GM12873 (cell line): ENCODE results near the gene GRIN3B.

ENCODE experiments used
- TF ChIP-seq, protein P1 (sequence below): IDR thresholded peaks from 2 replicates; pipeline ENCODE4 v1.5.1; 2012; ENCODE audit warnings: low read depth, mild to moderate bottlenecking, moderate library complexity, low read length, control low read depth; ENCODE audit not compliant: insufficient read depth; ENCODE audit errors: missing control alignments

GRIN3B gene

GRCh38 chr19:962683-963400 is 37.4 kb upstream of the GRIN3B start:
- TF ChIP-seq, protein P1, sequence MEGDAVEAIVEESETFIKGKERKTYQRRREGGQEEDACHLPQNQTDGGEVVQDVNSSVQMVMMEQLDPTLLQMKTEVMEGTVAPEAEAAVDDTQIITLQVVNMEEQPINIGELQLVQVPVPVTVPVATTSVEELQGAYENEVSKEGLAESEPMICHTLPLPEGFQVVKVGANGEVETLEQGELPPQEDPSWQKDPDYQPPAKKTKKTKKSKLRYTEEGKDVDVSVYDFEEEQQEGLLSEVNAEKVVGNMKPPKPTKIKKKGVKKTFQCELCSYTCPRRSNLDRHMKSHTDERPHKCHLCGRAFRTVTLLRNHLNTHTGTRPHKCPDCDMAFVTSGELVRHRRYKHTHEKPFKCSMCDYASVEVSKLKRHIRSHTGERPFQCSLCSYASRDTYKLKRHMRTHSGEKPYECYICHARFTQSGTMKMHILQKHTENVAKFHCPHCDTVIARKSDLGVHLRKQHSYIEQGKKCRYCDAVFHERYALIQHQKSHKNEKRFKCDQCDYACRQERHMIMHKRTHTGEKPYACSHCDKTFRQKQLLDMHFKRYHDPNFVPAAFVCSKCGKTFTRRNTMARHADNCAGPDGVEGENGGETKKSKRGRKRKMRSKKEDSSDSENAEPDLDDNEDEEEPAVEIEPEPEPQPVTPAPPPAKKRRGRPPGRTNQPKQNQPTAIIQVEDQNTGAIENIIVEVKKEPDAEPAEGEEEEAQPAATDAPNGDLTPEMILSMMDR: no peak

- TF ChIP-seq, protein P1: no peak
Observed at GRCh38 chr19:963486-963951, 36.7 kb upstream of the GRIN3B start.

DNA sequence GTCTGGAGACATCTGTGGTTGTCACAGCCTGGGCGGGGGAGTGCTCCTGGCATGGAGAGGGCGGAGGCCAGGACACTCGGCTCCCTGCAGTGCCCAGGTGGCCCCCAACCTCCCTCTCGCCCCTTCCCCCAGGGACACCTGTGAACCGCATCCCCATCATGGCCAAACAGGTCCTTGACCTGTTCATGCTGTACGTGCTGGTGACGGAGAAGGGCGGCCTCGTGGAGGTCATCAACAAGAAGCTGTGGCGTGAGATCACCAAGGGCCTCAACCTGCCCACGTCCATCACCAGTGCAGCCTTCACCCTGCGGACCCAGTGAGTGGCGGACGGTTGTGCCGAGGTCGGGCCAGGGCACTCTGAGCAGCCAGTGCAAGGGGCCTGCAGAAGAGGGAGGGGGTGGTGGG is 36.1 kb upstream of the GRIN3B start:
- TF ChIP-seq, protein P1: no peak

DNA sequence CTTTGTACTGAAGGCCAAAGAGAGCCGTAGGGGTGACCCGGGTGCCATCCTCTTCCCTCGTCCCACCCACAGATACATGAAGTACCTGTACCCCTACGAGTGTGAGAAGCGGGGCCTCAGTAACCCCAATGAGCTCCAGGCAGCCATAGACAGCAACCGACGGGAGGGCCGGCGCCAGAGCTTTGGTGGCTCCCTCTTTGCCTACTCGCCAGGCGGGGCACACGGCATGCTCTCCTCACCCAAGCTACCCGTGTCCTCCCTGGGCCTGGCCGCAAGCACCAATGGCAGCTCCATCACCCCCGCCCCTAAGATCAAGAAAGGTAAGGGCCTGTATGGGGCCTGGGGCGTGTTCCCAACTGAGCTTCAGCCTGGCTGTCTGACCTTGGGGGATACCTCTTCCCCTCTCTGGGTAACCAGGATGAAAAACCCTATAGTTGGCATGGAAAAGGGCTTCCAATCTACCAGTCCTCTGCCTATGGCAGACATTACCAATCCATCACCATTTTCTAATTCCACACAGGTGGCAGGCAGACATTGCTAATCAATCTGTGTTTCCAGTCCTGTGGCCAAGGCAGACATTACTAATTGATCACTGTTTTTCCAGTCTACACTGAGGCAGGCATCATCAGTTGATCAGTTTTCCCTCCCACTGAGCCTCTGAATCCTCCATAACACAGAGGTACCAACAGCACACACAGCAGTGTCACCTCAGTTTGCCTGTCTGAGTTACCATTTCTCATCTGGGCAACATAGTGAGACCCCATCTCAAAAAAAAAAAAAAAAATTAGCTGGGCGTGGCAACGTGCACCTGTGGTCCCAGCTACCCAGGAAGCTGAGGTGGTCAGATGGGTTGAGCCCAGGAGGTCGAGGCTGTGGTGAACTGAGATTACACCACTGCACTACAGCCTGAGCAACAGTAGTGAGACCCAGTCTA is 35.2 kb upstream of the GRIN3B start:
- TF ChIP-seq, protein P1: no peak

DNA sequence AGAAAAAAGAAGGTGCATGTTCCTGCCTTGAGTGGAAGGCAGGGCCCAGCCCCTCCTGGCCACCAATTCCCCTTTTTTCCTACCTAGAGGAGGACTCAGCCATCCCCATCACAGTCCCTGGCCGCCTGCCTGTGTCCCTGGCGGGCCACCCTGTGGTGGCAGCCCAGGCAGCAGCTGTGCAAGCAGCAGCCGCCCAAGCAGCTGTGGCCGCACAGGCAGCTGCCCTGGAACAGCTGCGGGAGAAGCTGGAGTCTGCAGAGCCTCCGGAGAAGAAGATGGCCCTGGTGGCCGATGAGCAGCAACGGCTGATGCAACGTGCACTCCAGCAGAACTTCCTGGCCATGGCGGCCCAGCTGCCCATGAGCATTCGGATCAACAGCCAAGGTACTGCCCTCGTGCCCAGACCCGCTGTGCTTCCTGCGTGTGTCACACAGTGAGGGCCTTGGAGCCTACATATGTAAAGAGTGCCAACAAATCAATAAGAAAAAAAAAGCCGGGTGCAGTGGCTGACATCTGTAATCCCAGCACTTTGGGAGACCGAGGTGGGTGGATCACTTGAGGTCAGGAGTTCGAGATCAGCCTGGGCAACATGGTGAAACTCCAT is 33.6 kb upstream of the GRIN3B start:
- TF ChIP-seq, protein P1: no peak

- TF ChIP-seq, protein P1: peak; percentile 71
Observed at GRCh38 chr19:970695-971094, 29.5 kb upstream of the GRIN3B start.

DNA sequence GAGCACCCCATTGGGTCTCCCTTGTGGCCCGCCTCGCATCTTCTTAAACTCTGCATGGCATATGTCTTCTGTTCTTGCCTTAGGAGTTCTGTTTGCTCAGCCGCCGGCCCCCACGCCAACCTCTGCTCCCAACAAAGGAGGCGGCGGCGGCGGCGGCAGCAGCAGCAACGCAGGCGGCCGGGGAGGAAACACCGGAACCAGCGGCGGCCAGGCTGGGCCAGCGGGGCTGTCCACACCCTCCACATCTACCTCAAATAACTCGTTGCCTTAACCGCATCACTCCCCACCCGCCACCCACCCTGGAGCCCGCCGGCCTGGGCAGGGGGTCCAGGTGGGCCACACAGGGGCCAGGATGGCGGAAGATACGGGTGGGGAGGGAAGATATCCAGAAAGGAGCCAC is 28.4 kb upstream of the GRIN3B start:
- TF ChIP-seq, protein P1: no peak
